Femur (tissue), 1 donor: Measurements from ENCODE around the gene ATP13A3.

Source experiments
- DNase-seq: peaks from one replicate; pipeline ENCODE4 v3.0.0-alpha.2; 2017

Gene ATP13A3

GRCh38 chr3:194367992-194368841 lies 118.6 kb downstream of the ATP13A3 start:
- peak; percentile 76 for DNase-seq

- DNase-seq: no peak
Observed at GRCh38 chr3:194365978-194366490, 120.8 kb downstream of the ATP13A3 start.

GRCh38 chr3:194365526-194365925 lies 121.3 kb downstream of the ATP13A3 start:
- DNase-seq: no peak

- peak; percentile 87 for DNase-seq
Observed at GRCh38 chr3:194364652-194365434, 122.0 kb downstream of the ATP13A3 start.

- no peak for DNase-seq
Observed at GRCh38 chr3:194364314-194364651, 122.5 kb downstream of the ATP13A3 start.

- DNase-seq: no peak
Observed at GRCh38 chr3:194360568-194360967, 126.2 kb downstream of the ATP13A3 start.

- no peak for DNase-seq
Observed at GRCh38 chr3:194357681-194358080, 129.1 kb downstream of the ATP13A3 start.

GRCh38 chr3:194355379-194355778 lies 131.4 kb downstream of the ATP13A3 start:
- DNase-seq: peak; percentile 53

- DNase-seq: no peak
Observed at GRCh38 chr3:194354315-194354714, 132.5 kb downstream of the ATP13A3 start.
